Neural progenitor cell (in vitro differentiated cells): ENCODE results near the gene CCDC28B.

Source experiments
- CTCF ChIP-seq: fragments of 200-600 bp; sonication (generic); IDR thresholded peaks from 2 replicates; pipeline ENCODE4 v1.5.1; 2017; ENCODE audit warnings: antibody characterized with exemption, mild to moderate bottlenecking
- EZH2 ChIP-seq: fragments of 200-600 bp; sonication (generic); IDR thresholded peaks from 2 replicates; pipeline ENCODE4 v1.6.1; 2017; ENCODE audit warnings: antibody characterized with exemption, mild to moderate bottlenecking, moderate library complexity

- TF ChIP-seq CTCF (no peak), EZH2 (no peak)
These were observed 20.0 kb upstream of the CCDC28B start for GRCh38 chr1:32180186-32181060.
